H1 (cell line): ENCODE data around the gene HCAR1. TPM values are rescaled to one million over a fixed set of nuclear protein-coding genes. Genes with fewer than 3 reads are reported as not detected.

Experiments
- CTCF ChIA-PET: fragments of 300-600 bp; sonication (Branson Sonifier 250); formaldehyde crosslinking; loops from one replicate; lab custom pipeline; 2021; ENCODE audit not compliant: partially characterized antibody; lab: Charles Lee
- POLR2A ChIA-PET: fragments of 300-600 bp; sonication (Branson Sonifier 250); formaldehyde crosslinking; loops from one replicate; lab custom pipeline; 2021; ENCODE audit warnings: inconsistent platforms; ENCODE audit not compliant: partially characterized antibody; lab: Charles Lee
- DNase-seq, 2 experiments: peaks; one replicate each; pipeline versions ENCODE4 v3.0.0 to v3.0.0-alpha.2; 2010 to 2022; ENCODE audit warnings: low spot score in 2 of 2, low read depth in 1 of 2, mixed read lengths in 1 of 2
- FAIRE-seq: peaks from 2 replicates; lab custom pipeline; 2011; peaks lifted over from hg19 to GRCh38; lab: Jason Lieb, UNC
- H2AFZ ChIP-seq: 2 replicates; pipeline ENCODE4 v1.8.1; 2012; ENCODE audit warnings: low read length, inconsistent platforms
- H2AK5ac ChIP-seq: 2 replicates; pipeline ENCODE4 v1.6.1; 2013; ENCODE audit warnings: low read depth, low read length
- H2BK120ac ChIP-seq: replicated peaks from 2 replicates; pipeline ENCODE3; 2013; ENCODE audit warnings: low read depth, low read length, inconsistent platforms
- H2BK12ac ChIP-seq: 2 replicates; pipeline ENCODE4 v1.6.1; 2013; ENCODE audit warnings: low read depth, low read length
- H2BK15ac ChIP-seq: 2 replicates; pipeline ENCODE4 v1.6.1; 2013; ENCODE audit warnings: low read length
- H2BK20ac ChIP-seq: 2 replicates; pipeline ENCODE4 v1.6.1; 2013; ENCODE audit warnings: low read length
- H2BK5ac ChIP-seq: 2 replicates; pipeline ENCODE4 v1.6.1; 2013; ENCODE audit warnings: low read depth, low read length
- H3K14ac ChIP-seq: 2 replicates; pipeline ENCODE4 v1.6.1; 2013; ENCODE audit warnings: inconsistent platforms; ENCODE audit not compliant: insufficient read length
- H3K18ac ChIP-seq: 2 replicates; pipeline ENCODE4 v1.6.1; 2013; ENCODE audit warnings: low read length; ENCODE audit errors: extremely low read depth
- H3K23ac ChIP-seq: 2 replicates; pipeline ENCODE4 v1.6.1; 2013; ENCODE audit warnings: inconsistent platforms; ENCODE audit not compliant: insufficient read length
- H3K23me2 ChIP-seq: 2 replicates; pipeline ENCODE4 v1.6.1; 2013; ENCODE audit warnings: low read depth, low read length
- H3K27ac ChIP-seq: 2 replicates; pipeline ENCODE4 v1.6.1; 2011; ENCODE audit warnings: low read depth, low read length, inconsistent platforms
- H3K27me3 ChIP-seq, 4 experiments: replicated peaks in 1 of 4; 1 replicate in 1 of 4; 2 replicates in 3 of 4; pipeline versions ENCODE4 v1.6.1 to v1.8.1; 2011 to 2013; ENCODE audit warnings: low read length in 3 of 4, mild to moderate bottlenecking in 3 of 4, inconsistent platforms in 2 of 4, mixed read lengths in 2 of 4, moderate library complexity in 1 of 4; ENCODE audit not compliant: control insufficient read depth in 3 of 4, insufficient read depth in 3 of 4; ENCODE audit errors: extremely low read depth in 1 of 4
- H3K36me3 ChIP-seq, 4 experiments: 2 replicates each; pipeline versions ENCODE4 v1.6.1 to v1.8.1; 2011 to 2013; ENCODE audit warnings: mild to moderate bottlenecking in 4 of 4, low read length in 3 of 4, moderate library complexity in 2 of 4, control low read depth in 1 of 4, inconsistent platforms in 1 of 4; ENCODE audit not compliant: insufficient read depth in 4 of 4, control insufficient read depth in 2 of 4
- H3K4ac ChIP-seq: replicated peaks from 2 replicates; pipeline ENCODE3; 2013; ENCODE audit warnings: low read length, low read depth, mixed read lengths, inconsistent platforms; ENCODE audit not compliant: insufficient read length
- H3K4me1 ChIP-seq, 4 experiments: replicated peaks in 1 of 4; 1 replicate in 1 of 4; 2 replicates in 3 of 4; pipeline versions ENCODE4 v1.6.1 to v1.8.1; 2011 to 2013; ENCODE audit warnings: low read length in 3 of 4, inconsistent platforms in 2 of 4, mixed read lengths in 1 of 4; ENCODE audit not compliant: insufficient read depth in 4 of 4, control insufficient read depth in 3 of 4
- H3K4me2 ChIP-seq, 2 experiments: 2 replicates each; pipeline versions ENCODE4 v1.6.1 to v1.8.1; 2011 to 2013; ENCODE audit warnings: low read depth in 2 of 2, low read length in 2 of 2, control low read depth in 1 of 2, inconsistent platforms in 1 of 2, mild to moderate bottlenecking in 1 of 2; ENCODE audit not compliant: insufficient read depth in 1 of 2
- H3K4me3 ChIP-seq, 4 experiments: fragments of 200-600, 300-600 bp in 1 of 4; sonication (generic), shearing (Covaris generic), sonication (Bioruptor Twin) in 1 of 4; 2 replicates each; pipeline versions ENCODE4 v1.5.1 to v1.8.1; 2011 to 2016; ENCODE audit warnings: low read length in 4 of 4, low read depth in 3 of 4, control low read depth in 2 of 4, inconsistent platforms in 2 of 4, mild to moderate bottlenecking in 2 of 4, mixed read lengths in 1 of 4, moderate library complexity in 1 of 4; ENCODE audit not compliant: insufficient read depth in 2 of 4; ENCODE audit errors: extremely low read depth in 1 of 4
- H3K56ac ChIP-seq: replicated peaks from 2 replicates; pipeline ENCODE3; 2013; ENCODE audit warnings: low read depth, mild to moderate bottlenecking, mixed read lengths, low read length, inconsistent platforms; ENCODE audit not compliant: insufficient read length
- H3K79me1 ChIP-seq: 2 replicates; pipeline ENCODE4 v1.6.1; 2013; ENCODE audit warnings: low read depth, low read length, control low read depth
- H3K79me2 ChIP-seq, 2 experiments: 2 replicates each; pipeline versions ENCODE4 v1.6.1 to v1.8.1; 2012 to 2013; ENCODE audit warnings: low read length in 2 of 2, mild to moderate bottlenecking in 2 of 2, inconsistent platforms in 1 of 2; ENCODE audit not compliant: insufficient read depth in 2 of 2, control insufficient read depth in 1 of 2
- H3K9ac ChIP-seq, 4 experiments: replicated peaks in 1 of 4; 1 replicate in 1 of 4; 2 replicates in 3 of 4; pipeline versions ENCODE4 v1.6.1 to v1.8.1; 2011 to 2013; ENCODE audit warnings: low read depth in 3 of 4, low read length in 3 of 4, control low read depth in 2 of 4, mild to moderate bottlenecking in 2 of 4, moderate library complexity in 2 of 4, inconsistent platforms in 1 of 4; ENCODE audit errors: extremely low read depth in 1 of 4
- H3K9me3 ChIP-seq, 2 experiments: 2 replicates each; pipeline versions ENCODE4 v1.6.1 to v1.8.1; 2012 to 2013; ENCODE audit warnings: mild to moderate bottlenecking in 2 of 2, moderate library complexity in 2 of 2, control low read depth in 1 of 2, inconsistent platforms in 1 of 2, low read depth in 1 of 2, low read length in 1 of 2, mixed read lengths in 1 of 2; ENCODE audit not compliant: insufficient read depth in 2 of 2
- H4K20me1 ChIP-seq, 2 experiments: replicated peaks in 1 of 2; 2 replicates each; pipeline versions ENCODE3 to v1.8.1; 2011 to 2013; ENCODE audit warnings: inconsistent platforms in 2 of 2, low read length in 2 of 2, mild to moderate bottlenecking in 1 of 2; ENCODE audit not compliant: insufficient read depth in 2 of 2, control insufficient read depth in 1 of 2
- H4K5ac ChIP-seq: 2 replicates; pipeline ENCODE4 v1.6.1; 2013; ENCODE audit warnings: low read length, low read depth, mixed read lengths, inconsistent platforms; ENCODE audit not compliant: insufficient read length
- H4K8ac ChIP-seq: 2 replicates; pipeline ENCODE4 v1.8.0; 2013; ENCODE audit warnings: mild to moderate bottlenecking, moderate library complexity, low read length, inconsistent platforms; ENCODE audit not compliant: insufficient read depth; ENCODE audit errors: extremely low read depth
- H4K91ac ChIP-seq: replicated peaks from 2 replicates; pipeline ENCODE3; 2013; ENCODE audit warnings: low read length, mixed read lengths, inconsistent platforms; ENCODE audit not compliant: insufficient read length
- CHD1 ChIP-seq: IDR thresholded peaks from 2 replicates; pipeline ENCODE4 v1.6.1; 2012; ENCODE audit warnings: low read depth, low read length, improper control_type of control experiment
- CREB1 ChIP-seq: IDR thresholded peaks from 2 replicates; pipeline ENCODE4 v1.6.1; 2012; ENCODE audit warnings: inconsistent platforms
- CTBP2 ChIP-seq: IDR thresholded peaks from 2 replicates; pipeline ENCODE4 v1.7.0; 2011; ENCODE audit warnings: borderline replicate concordance, mild to moderate bottlenecking, moderate library complexity, mixed read lengths, low read length; ENCODE audit not compliant: insufficient read depth, insufficient read length
- EP300 ChIP-seq, 2 experiments: IDR thresholded peaks; 1 replicate in 1 of 2; 2 replicates in 1 of 2; pipeline ENCODE4 v1.6.1; 2011 to 2012; ENCODE audit warnings: low read depth in 2 of 2, low read length in 2 of 2, mild to moderate bottlenecking in 2 of 2, borderline replicate concordance in 1 of 2, inconsistent platforms in 1 of 2, moderate library complexity in 1 of 2
- GABPA ChIP-seq: IDR thresholded peaks from 2 replicates; pipeline ENCODE4 v1.6.1; 2011; ENCODE audit warnings: mild to moderate bottlenecking, low read length, moderate library complexity, borderline replicate concordance; ENCODE audit not compliant: insufficient read depth
- KDM4A ChIP-seq: IDR thresholded peaks from one replicate; pipeline ENCODE4 v1.7.1; 2012; ENCODE audit warnings: low read depth, mild to moderate bottlenecking, moderate library complexity, low read length, inconsistent platforms; ENCODE audit not compliant: severe bottlenecking
- KDM5A ChIP-seq: fragments of 200-600 bp; IDR thresholded peaks from 2 replicates; pipeline ENCODE4 v1.7.1; 2012; ENCODE audit warnings: mild to moderate bottlenecking, low read length, inconsistent platforms, mixed read lengths
- PHF8 ChIP-seq: fragments of 200-600 bp; sonication (generic); conservative IDR thresholded peaks from 2 replicates; pipeline ENCODE4 v1.7.1; 2012; ENCODE audit warnings: low read depth, mild to moderate bottlenecking, inconsistent platforms, low read length, moderate library complexity
- RBBP5 ChIP-seq: IDR thresholded peaks from 2 replicates; pipeline ENCODE4 v1.7.1; 2012; ENCODE audit warnings: low read depth, mild to moderate bottlenecking, inconsistent platforms, low read length, moderate library complexity, borderline replicate concordance
- RNF2 ChIP-seq: fragments of 200-900, 300-1000 bp; sonication (generic); IDR thresholded peaks from 2 replicates; pipeline ENCODE4 v1.7.1; 2016; ENCODE audit warnings: borderline replicate concordance, low read depth, mild to moderate bottlenecking, antibody characterized with exemption, low read length; ENCODE audit not compliant: poor library complexity, severe bottlenecking; ENCODE audit errors: missing control alignments
- SIX5 ChIP-seq: IDR thresholded peaks from 2 replicates; pipeline ENCODE4 v1.6.1; 2011; ENCODE audit warnings: mild to moderate bottlenecking, low read depth, low read length
- TCF12 ChIP-seq: IDR thresholded peaks from 2 replicates; pipeline ENCODE4 v1.6.1; 2011; ENCODE audit warnings: low read depth, mild to moderate bottlenecking, low read length
- WGBS, 2 experiments: shearing (Covaris generic) in 1 of 2; methylation state at CpG; one replicate each; pipeline versions ENCODE4 v1.1.6 to v1.1.7; 2013 to 2015; ENCODE audit warnings: low lambda C conversion rate in 2 of 2, mixed read lengths in 2 of 2, inconsistent platforms in 1 of 2, low coverage in 1 of 2, missing lambda C conversion rate in 1 of 2; ENCODE audit not compliant: insufficient replicate concordance in 2 of 2, insufficient coverage in 1 of 2, insufficient read length in 1 of 2; ENCODE audit errors: extremely low coverage in 1 of 2, missing lambda C conversion rate in 1 of 2; 5-methylcytosine and 5-hydroxymethylcytosine counted together
- polyA plus RNA-seq, 7 experiments: library from polyadenylated mRNA; depleted of rRNA in 3 of 7; stranded (reverse) in 5 of 7; unstranded in 2 of 7; fragments of >200 nt in 5 of 7; fragments of 200-250 nt in 2 of 7; gene quantifications; 1 replicate in 5 of 7; 2 replicates in 1 of 7; 4 replicates in 1 of 7; pipeline versions ENCODE4 v1.2.1 to v1.2.3, GENCODE V29; 2011 to 2013; ENCODE audit warnings: missing spikeins in 2 of 7, mixed read lengths in 2 of 7
- total RNA-seq: library from RNA; stranded (reverse); fragmentation: NEBNext Ultra II Directional; extraction: Animal tissue kit (Norgen Biotek cat#: 25700); gene quantifications from 2 replicates; pipeline ENCODE4 v1.2.1, GENCODE V29; 2021
- TF ChIP-seq, protein P1 (sequence below): IDR thresholded peaks from 2 replicates; pipeline ENCODE4 v1.6.1; 2012; ENCODE audit warnings: inconsistent platforms

Gene HCAR1
- total and polyA plus RNA-seq, 2 of the 8 experiments (the other 6 are each of a cell fraction or from before 2014, with no cell fraction given), result 0.02 TPM; not detected in 1

DNA sequence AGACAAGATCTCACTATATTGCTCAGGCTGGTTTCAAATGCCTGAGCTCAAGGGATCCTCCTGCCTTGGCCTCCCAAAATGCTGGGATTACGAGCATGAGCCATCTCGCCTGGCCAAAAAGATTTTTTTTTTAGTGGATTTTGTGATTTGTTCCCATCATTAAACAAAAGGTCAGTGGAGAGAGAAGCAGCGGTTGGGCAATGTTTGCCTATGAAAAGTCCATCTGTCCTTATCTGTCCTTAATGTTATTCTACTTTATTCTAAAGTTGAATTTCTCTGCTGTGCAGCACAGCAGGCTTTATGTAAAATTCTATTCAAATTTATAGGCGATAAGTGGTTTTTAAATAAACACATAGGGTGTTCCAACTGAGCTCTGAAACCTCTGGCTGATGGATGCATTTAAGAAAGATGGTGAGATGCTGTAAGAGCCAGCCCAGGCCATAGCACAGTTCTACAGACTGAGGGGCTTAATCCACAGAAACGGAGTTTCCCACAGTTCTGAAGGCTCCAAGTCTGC lies 46.3 kb downstream of the HCAR1 start:
- no peak for DNase-seq
- no peak overlapping the region for H2BK15ac ChIP-seq
- CTCF ChIA-PET, result interaction anchor here (1.1 to 1.3 kb wide), 2 partner anchors 21 to 24 kb away, joined by 3 to 4 read pairs; no protein-coding TSS in a partner anchor
- H3K18ac ChIP-seq, result no peak overlapping the region
- no peak overlapping the region for H3K56ac ChIP-seq
- no peak overlapping the region for H4K5ac ChIP-seq
- H3K4me2 ChIP-seq, result no peak overlapping the region
- no peak overlapping the region for H2AFZ ChIP-seq
- no peaks in the 10 kb centered on the region; a peak in 1 of 7 replicates for H3K4me1 ChIP-seq
- H3K9me3 ChIP-seq, result no peaks in the 10 kb centered on the region
- no peaks in the 10 kb centered on the region for H3K36me3 ChIP-seq
- H3K27me3 ChIP-seq, result no peaks in the 10 kb centered on the region; a peak in 1 of 7 replicates
- H4K20me1 ChIP-seq, result no peaks in the 10 kb centered on the region
- no peak for FAIRE-seq
- H4K91ac ChIP-seq, result no peak overlapping the region
- no peak overlapping the region for H4K8ac ChIP-seq
- no peaks in the 10 kb centered on the region for H3K79me1 ChIP-seq
- H2BK20ac ChIP-seq, result no peak overlapping the region
- POLR2A ChIA-PET, result interaction anchor here (1.1 to 1.5 kb wide), 2 partner anchors 9 to 157 kb away, joined by 3 to 4 read pairs; partner anchors contain the start of gene KNTC1
- H2AK5ac ChIP-seq, result no peak overlapping the region
- H3K79me2 ChIP-seq, result no peaks in the 10 kb centered on the region
- H3K4me3 ChIP-seq, result no peak overlapping the region
- H3K23me2 ChIP-seq, result no peaks in the 10 kb centered on the region
- H3K23ac ChIP-seq, result no peak overlapping the region
- no peak overlapping the region for H2BK5ac ChIP-seq
- no peak overlapping the region for H3K14ac ChIP-seq
- H3K27ac ChIP-seq, result no peak overlapping the region
- no peak overlapping the region for H3K4ac ChIP-seq
- H3K9ac ChIP-seq, result no peak overlapping the region
- H2BK12ac ChIP-seq, result no peak overlapping the region
- WGBS, 2 experiments, result 83% methylated on average over 5 of the region's 5 CpGs; no CpG with 5 or more reads in 1 of the 2 experiments
- no peak overlapping the region for H2BK120ac ChIP-seq
- TF ChIP-seq CHD1 (no peak), RNF2 (no peak), GABPA (no peak), KDM5A (no peak), PHF8 (no peak), KDM4A (no peak), SIX5 (no peak), RBBP5 (no peak), CTBP2 (no peak), TCF12 (no peak), EP300 (IDR thresholded peaks at IDR 0.05; ENCODE audit: borderline replicate concordance in 1 of 2, low read depth in 2 of 2, low read length in 2 of 2) (no peak), CREB1 (no peak)
- TF ChIP-seq, protein P1, sequence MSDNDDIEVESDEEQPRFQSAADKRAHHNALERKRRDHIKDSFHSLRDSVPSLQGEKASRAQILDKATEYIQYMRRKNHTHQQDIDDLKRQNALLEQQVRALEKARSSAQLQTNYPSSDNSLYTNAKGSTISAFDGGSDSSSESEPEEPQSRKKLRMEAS, result no peak
